Eye (tissue), 1 donor: ENCODE data around the gene HOXD11.
A peak's percentile ranks its signal among the peaks of the same experiment; 100 is the strongest.

ENCODE experiments used
- DNase-seq: peaks from one replicate; pipeline ENCODE4 v3.0.0-alpha.2; 2015

The HOXD11 gene

GRCh38 chr2:176109192-176109901, 2.3 kb downstream of the HOXD11 start:
- no peak for DNase-seq

- DNase-seq: no peak
Measured at GRCh38 chr2:176109946-176110345, 2.9 kb downstream of the HOXD11 start.

- DNase-seq: no peak
Measured at GRCh38 chr2:176110415-176111308, 3.6 kb downstream of the HOXD11 start.

- DNase-seq: peak; percentile 91
Measured at GRCh38 chr2:176111309-176111663, 4.2 kb downstream of the HOXD11 start.

- no peak for DNase-seq
Measured at GRCh38 chr2:176111846-176112374, 4.8 kb downstream of the HOXD11 start.

- no peak for DNase-seq
Measured at GRCh38 chr2:176112375-176113302, 5.6 kb downstream of the HOXD11 start.

- no peak for DNase-seq
Measured at GRCh38 chr2:176114120-176114929, 7.2 kb downstream of the HOXD11 start.

- no peak for DNase-seq
Measured at GRCh38 chr2:176114930-176115625, 8.0 kb downstream of the HOXD11 start.

- no peak for DNase-seq
Measured at GRCh38 chr2:176115883-176116813, 9.1 kb downstream of the HOXD11 start, which contains the start of gene HOXD10. TSS of gene HOXD10 (plus strand) at chr2:176116778. CDS start at chr2:176116834, 56 bp downstream.

GRCh38 chr2:176117162-176117822, 10.2 kb downstream of the HOXD11 start:
- DNase-seq: no peak

- no peak for DNase-seq
Measured at GRCh38 chr2:176117823-176118371, 10.8 kb downstream of the HOXD11 start.

- DNase-seq: no peak
Measured at GRCh38 chr2:176118601-176119339, 11.7 kb downstream of the HOXD11 start.

GRCh38 chr2:176120364-176121189, 13.5 kb downstream of the HOXD11 start:
- DNase-seq: no peak

GRCh38 chr2:176121190-176122051, 14.3 kb downstream of the HOXD11 start:
- DNase-seq: no peak

- peak; percentile 84 for DNase-seq
Measured at GRCh38 chr2:176122052-176122682, 15.1 kb downstream of the HOXD11 start.
